DMS 273 (cell line): ENCODE measurements around the gene TENT5A.
"Not testable (repeated sequence)": the region's sequence is repeated elsewhere in the genome, so short reads cannot be mapped to it uniquely, and the experiment has no call there.

Experiments
- DNase-seq: peaks from one replicate; lab custom pipeline; 2025; ENCODE audit not compliant: unreplicated experiment; lab: John Stamatoyannopoulos, UW

The TENT5A gene

DNA sequence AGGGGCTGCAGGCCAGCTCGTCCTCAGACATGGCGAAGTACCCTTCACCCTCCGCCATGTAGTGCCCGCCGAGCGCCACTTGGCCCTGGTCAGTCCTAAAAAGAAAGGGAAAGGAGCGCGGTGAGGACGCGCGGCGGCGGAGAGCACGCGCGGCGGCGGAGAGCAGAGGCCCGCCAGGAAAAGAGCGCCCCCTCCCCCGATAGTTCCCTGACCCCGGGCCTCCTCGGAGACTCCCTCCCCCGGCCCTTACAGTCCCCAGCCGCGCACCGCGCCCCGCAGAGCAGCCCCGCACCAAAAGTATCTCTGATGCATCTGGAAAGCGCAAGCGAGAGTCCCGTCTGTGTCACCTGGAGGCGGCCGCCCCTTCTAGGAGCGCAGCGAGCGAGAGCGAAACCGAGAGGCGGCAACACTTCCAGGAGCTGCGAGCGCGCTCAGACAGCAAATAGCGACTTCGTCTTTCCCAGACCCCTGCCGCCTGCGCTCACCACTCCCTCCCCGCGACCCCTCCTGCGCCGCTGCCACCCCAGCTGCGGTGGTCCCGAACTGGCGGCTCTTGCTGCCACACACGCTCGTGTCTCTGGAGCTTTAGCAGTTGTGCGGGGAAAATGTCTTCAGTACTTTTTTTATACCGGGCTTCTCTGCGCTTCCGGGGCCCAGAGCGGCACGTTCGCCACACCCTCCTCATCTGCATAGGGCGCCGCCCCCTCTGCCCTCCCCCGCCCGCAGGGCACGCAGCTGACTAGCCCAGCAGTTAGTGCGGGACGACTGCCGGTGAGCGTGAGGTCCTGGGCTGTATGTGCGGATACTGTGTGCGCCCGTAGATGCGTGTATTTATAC is at the start of gene TENT5A:
TENT5A (minus strand) TSS at position 598 of the 837 bp plus-strand sequence; CDS start at position 58, 540 bp downstream.
- peak; percentile 93 for DNase-seq

GRCh38 chr6:81801489-81801888 is 49.0 kb upstream of the TENT5A start:
- DNase-seq, result no peak

- DNase-seq, result no peak
Measured at GRCh38 chr6:81800666-81801065, 48.2 kb upstream of the TENT5A start.

DNA sequence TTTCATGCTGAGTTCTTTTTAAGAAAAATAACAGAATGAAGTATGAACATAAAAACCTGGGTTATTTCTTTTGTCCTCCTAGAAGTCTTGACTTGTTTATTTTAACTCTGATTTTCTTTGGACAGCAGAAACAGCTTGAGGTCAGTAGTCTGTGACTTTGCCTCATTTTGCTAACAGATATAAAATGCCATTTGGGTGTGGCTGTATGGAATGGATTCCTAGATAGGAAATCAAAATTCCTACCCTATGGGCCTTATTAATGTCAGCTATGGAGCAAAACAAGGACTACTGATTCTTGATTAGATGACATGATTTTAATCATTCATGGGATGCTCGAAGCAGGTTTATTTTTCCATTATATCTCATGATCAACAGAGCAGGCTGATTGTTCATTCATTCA is 46.8 kb upstream of the TENT5A start:
- no peak for DNase-seq

DNA sequence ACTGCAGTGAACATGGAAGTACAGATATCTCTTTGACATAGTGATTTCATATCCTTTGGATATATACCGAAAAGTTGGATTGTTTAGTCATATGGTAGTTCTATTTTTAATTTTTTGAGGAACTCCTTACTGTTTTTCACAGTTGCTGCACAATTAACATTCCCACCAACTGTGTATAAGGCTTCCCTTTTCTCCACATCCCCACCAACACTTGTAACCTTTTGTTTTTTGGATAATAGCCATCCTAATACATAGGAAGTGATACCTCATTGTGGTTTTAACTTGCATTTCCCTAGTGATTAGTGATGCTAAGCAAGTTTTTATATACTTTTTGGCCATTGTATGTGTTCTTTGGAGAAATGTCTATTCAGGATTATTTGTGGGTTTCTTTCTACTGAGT is 45.1 kb upstream of the TENT5A start:
- no peak for DNase-seq

GRCh38 chr6:81795890-81796289 is 43.4 kb upstream of the TENT5A start:
- DNase-seq, result no peak

GRCh38 chr6:81793821-81794475 is 41.5 kb upstream of the TENT5A start:
- DNase-seq, result no peak

DNA sequence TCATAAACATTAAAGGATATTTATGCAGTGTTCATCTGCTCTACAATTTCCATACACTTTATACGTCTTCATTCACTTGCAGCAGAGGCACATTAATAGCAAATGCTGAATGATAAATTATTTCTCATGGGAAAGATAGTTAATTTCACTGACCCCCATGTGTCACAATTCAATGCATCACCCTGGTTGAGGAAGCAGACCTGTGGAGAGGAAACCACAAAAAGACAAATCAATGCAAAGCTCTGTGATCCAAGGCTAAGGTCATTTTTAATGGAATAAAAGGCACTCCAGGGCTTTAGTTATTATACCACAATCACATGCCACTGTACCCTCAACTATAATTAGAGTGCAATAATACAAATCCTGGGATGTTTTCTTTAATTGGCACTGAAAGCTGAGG is 40.3 kb upstream of the TENT5A start:
- no peak for DNase-seq

- DNase-seq, result no peak
Measured at GRCh38 chr6:81791756-81792155, 39.3 kb upstream of the TENT5A start.

- DNase-seq, result no peak
Measured at GRCh38 chr6:81790034-81790433, 37.6 kb upstream of the TENT5A start.

DNA sequence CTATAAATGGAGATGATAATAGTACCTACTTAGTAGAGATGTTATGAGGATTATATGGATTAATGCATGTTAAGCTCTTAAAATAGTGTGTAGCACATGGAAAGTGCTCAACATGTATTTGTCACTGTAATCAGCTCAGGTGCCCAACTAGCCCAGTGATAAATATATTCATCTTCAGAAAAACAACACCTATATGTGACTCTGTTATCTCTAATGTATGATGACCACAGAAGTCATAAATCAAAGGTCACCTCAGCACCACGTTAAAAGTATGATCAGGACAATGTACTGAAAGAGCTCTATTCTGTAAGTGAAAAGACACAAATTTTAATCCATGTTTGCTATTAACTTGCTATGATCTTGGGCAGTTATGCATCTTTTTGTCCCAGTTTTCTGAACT is 36.8 kb upstream of the TENT5A start:
- DNase-seq, result no peak

DNA sequence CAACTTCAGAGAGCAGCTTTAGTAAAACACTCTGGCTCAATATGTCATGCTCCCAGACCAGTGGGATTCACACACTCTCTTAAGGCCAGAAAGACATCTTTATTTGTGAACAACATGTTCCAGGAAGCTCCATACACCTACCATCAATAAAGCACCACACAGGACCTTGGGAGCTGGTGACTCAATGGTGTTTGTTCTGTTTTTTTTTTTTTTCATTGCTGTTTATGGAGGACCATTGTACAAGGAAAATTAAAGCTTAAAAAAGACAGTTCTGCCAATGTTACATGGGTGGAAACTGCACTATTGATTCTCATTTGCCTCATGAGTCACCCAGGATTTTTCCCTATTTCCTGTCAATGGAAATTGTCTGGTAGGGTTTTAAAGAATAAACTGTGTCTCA is 36.3 kb upstream of the TENT5A start:
- no peak for DNase-seq

GRCh38 chr6:81787313-81788068 is 35.0 kb upstream of the TENT5A start:
- DNase-seq, result no peak

DNA sequence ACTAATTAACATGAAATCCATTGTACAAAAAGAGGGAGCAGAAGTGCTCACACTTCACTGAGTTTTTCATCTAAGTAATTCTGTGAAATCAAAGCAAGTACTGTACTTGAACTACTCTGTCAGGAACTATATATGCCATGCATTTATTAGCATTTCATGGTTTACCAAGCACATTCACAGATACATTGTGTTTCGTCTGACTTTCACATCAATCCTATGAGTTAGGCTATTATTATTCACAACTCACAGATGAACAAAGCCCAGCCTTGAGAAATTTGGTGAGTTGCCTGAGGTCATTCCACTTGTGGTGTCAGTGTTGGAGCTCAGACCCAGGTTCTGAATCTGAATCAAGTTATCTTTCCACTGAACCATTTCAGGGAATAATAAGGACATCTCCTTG is 33.7 kb upstream of the TENT5A start:
- no peak for DNase-seq

- DNase-seq, result no peak
Measured at GRCh38 chr6:81785377-81785776, 32.9 kb upstream of the TENT5A start.

GRCh38 chr6:81783893-81784292 is 31.4 kb upstream of the TENT5A start:
- DNase-seq, result no peak

DNA sequence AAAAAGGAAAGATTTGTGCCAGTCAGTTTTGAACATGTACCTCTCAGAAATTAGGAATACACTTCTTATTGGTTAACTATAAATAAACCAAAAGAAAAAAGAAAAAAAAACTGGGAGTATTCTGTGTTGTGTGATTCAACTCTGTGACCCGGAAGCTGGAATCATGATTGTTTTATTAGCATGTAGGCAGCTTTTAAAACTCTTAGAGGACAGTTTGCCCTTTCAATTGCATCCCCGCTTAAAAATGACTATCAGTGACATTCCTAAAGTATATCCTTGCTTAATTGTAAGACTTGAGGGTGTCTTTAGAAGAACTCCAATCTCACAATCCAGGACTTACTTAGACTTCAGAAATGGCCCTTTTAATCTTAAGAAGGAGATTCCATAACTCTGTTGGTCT is 29.1 kb upstream of the TENT5A start:
- DNase-seq, result no peak

- DNase-seq, result no peak
Measured at GRCh38 chr6:81777586-81778268, 25.2 kb upstream of the TENT5A start.

DNA sequence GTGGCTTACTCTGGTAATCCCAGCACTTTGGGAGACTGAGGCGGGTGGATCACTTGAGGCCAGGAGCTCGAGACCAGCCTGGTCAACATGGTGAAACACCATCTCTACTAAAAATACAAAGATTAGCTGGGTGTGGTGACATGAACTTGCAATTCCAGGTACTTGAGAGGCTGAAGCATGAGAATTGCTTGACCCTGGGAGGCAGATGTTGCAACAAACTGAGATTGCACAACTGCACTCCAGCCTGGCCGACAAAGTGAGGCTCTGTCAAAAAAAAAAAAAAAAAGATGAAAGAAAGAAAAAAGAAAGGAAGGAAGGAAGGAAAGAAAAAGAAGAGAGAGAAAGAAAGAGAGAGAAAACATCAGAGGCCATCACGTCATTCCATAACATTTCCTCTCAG is 23.7 kb upstream of the TENT5A start:
- DNase-seq, result not testable (repeated sequence)

- DNase-seq, result no peak
Measured at GRCh38 chr6:81774542-81774941, 22.1 kb upstream of the TENT5A start.

DNA sequence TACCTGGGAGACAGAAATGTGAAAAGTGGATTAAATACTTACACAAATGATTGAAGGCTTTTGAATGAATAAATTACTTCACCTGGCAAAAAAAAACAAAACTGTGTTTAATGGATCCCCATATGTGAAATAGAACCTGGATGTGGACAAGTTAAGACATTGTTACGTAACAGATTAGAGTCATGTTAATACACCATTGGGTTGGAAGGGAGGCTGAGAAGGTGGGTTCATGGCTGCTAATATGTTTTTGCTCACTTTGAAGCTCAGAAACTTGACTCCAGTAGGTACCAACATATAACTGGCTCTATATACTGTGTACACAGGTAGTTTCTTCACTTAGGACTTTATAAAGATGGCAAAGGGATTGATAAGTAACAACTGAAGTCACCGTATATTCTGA is 21.4 kb upstream of the TENT5A start:
- no peak for DNase-seq
